MM.1S (cell line): ENCODE results near the gene RASSF3.

ENCODE experiments used
- DNase-seq: peaks from one replicate; pipeline ENCODE4 v3.0.0-alpha.2; 2015
- H2AFZ ChIP-seq: fragments of 300-600 bp; sonication (generic); 2 replicates; pipeline ENCODE4 v1.6.0; 2016; ENCODE audit warnings: antibody characterized with exemption, low read length
- H3F3A ChIP-seq: fragments of 300-600 bp; sonication (generic); 2 replicates; pipeline ENCODE4 v1.6.1; 2016; ENCODE audit warnings: mild to moderate bottlenecking, antibody characterized with exemption, low read length, moderate library complexity, mixed read lengths; ENCODE audit not compliant: insufficient read depth
- H3K27ac ChIP-seq: fragments of 300-600 bp; sonication (generic); 2 replicates; pipeline ENCODE4 v1.5.1; 2016; ENCODE audit warnings: mild to moderate bottlenecking, low read length
- H3K27me3 ChIP-seq: fragments of 300-600 bp; sonication (generic); replicated peaks from 2 replicates; pipeline ENCODE4 v1.6.0; 2016; ENCODE audit warnings: low read length; ENCODE audit not compliant: insufficient read depth
- H3K36me3 ChIP-seq: fragments of 300-600 bp; sonication (generic); replicated peaks from 2 replicates; pipeline ENCODE4 v1.6.1; 2016; ENCODE audit warnings: mild to moderate bottlenecking, low read length, mixed read lengths; ENCODE audit not compliant: insufficient read depth
- H3K4me1 ChIP-seq: fragments of 300-600 bp; sonication (generic); 2 replicates; pipeline ENCODE4 v1.6.1; 2016; ENCODE audit warnings: low read length, mixed read lengths
- H3K4me2 ChIP-seq: fragments of 300-600 bp; sonication (generic); 2 replicates; pipeline ENCODE4 v1.6.0; 2016; ENCODE audit warnings: low read depth, low read length
- H3K4me3 ChIP-seq: fragments of 300-600 bp; sonication (generic); 2 replicates; pipeline ENCODE4 v1.5.1; 2016; ENCODE audit warnings: low read length, mixed read lengths
- H3K79me2 ChIP-seq: fragments of 300-600 bp; sonication (generic); 2 replicates; pipeline ENCODE4 v1.6.1; 2016; ENCODE audit warnings: mixed run types, low read length, mixed read lengths
- H3K9ac ChIP-seq: fragments of 300-600 bp; sonication (generic); 2 replicates; pipeline ENCODE4 v1.6.1; 2016; ENCODE audit warnings: low read length, mixed read lengths
- H3K9me2 ChIP-seq: fragments of 300-600 bp; sonication (generic); replicated peaks from 2 replicates; pipeline ENCODE4 v1.6.1; 2016; ENCODE audit warnings: mild to moderate bottlenecking, low read length, mixed read lengths; ENCODE audit not compliant: insufficient read depth
- H3K9me3 ChIP-seq: fragments of 300-600 bp; sonication (generic); replicated peaks from 2 replicates; pipeline ENCODE4 v1.6.1; 2016; ENCODE audit warnings: mild to moderate bottlenecking, low read length, mixed read lengths; ENCODE audit not compliant: insufficient read depth
- H4K20me1 ChIP-seq: fragments of 300-600 bp; sonication (generic); 2 replicates; pipeline ENCODE4 v1.6.1; 2016; ENCODE audit warnings: mild to moderate bottlenecking, low read length, moderate library complexity, mixed read lengths; ENCODE audit not compliant: insufficient read depth
- CTCF ChIP-seq: fragments of 300-600 bp; sonication (generic); IDR thresholded peaks from 2 replicates; pipeline ENCODE4 v1.5.1; 2016; ENCODE audit warnings: antibody characterized with exemption, low read length, mixed read lengths
- EZH2 ChIP-seq: fragments of 300-600 bp; sonication (generic); optimal IDR thresholded peaks from 2 replicates; pipeline ENCODE3; 2017; ENCODE audit warnings: low read depth, mild to moderate bottlenecking, antibody characterized with exemption, low read length, mixed read lengths
- EZH2phosphoT487 ChIP-seq: fragments of 300-600 bp; sonication (generic); IDR thresholded peaks from 2 replicates; pipeline ENCODE4 v1.6.1; 2018; ENCODE audit warnings: antibody characterized with exemption, low read length

The RASSF3 gene

GRCh38 chr12:64675795-64676194 is 65.5 kb downstream of the RASSF3 start:
- Histone ChIP-seq H3K9me3 (no peaks in the 10 kb centered on the region), H2AFZ (no peak overlapping the region), H3K9ac (no peak overlapping the region), H3K4me2 (no peak overlapping the region), H3K27ac (no peak overlapping the region), H3K79me2 (peaks cover 72% of the 10 kb centered on the region), H4K20me1 (no peaks in the 10 kb centered on the region), H3K4me1 (peaks cover 13% of the 10 kb centered on the region; the same call in 1 of the 2 replicates), H3K36me3 (no peaks in the 10 kb centered on the region), H3K27me3 (no peaks in the 10 kb centered on the region), H3K9me2 (no peaks in the 10 kb centered on the region), H3F3A (no peaks in the 10 kb centered on the region), H3K4me3 (no peak overlapping the region)
- no peak for DNase-seq
- no peak for TF ChIP-seq EZH2
- no peak for TF ChIP-seq CTCF
- TF ChIP-seq EZH2phosphoT487: no peak

DNA sequence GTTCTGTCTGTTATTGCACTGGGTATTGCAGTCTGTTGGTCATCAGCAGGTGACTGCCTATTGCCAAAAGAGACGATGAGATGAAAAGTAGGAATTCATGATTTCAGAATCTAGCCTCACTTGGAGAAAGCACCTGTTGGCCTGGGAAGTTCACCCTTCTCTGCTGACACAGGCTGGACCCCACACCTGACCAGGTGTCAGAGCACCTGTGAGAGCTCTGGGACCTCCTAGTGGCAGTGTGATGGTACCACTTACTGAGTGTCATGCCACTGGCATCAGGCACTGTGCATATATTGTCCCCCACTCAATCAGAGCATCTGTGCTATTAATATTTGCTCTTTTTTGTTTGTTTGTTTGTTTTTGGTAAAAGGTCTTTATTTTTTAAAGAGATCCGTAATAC is 68.0 kb downstream of the RASSF3 start:
- H3F3A ChIP-seq: no peaks in the 10 kb centered on the region
- no peaks in the 10 kb centered on the region for H3K9me2 ChIP-seq
- H3K27me3 ChIP-seq: no peaks in the 10 kb centered on the region
- H2AFZ ChIP-seq: no peak overlapping the region
- H4K20me1 ChIP-seq: no peaks in the 10 kb centered on the region
- no peaks in the 10 kb centered on the region for H3K36me3 ChIP-seq
- H3K79me2 ChIP-seq: peaks cover 68% of the 10 kb centered on the region
- peaks cover 8% of the 10 kb centered on the region; the same call in 1 of the 2 replicates for H3K4me1 ChIP-seq
- TF ChIP-seq CTCF (peak; percentile 51), EZH2 (no peak)
- DNase-seq: peak; percentile 48
- no peak overlapping the region for H3K4me3 ChIP-seq
- no peak overlapping the region for H3K4me2 ChIP-seq
- no peak overlapping the region for H3K9ac ChIP-seq
- H3K9me3 ChIP-seq: no peaks in the 10 kb centered on the region
- H3K27ac ChIP-seq: no peak overlapping the region

DNA sequence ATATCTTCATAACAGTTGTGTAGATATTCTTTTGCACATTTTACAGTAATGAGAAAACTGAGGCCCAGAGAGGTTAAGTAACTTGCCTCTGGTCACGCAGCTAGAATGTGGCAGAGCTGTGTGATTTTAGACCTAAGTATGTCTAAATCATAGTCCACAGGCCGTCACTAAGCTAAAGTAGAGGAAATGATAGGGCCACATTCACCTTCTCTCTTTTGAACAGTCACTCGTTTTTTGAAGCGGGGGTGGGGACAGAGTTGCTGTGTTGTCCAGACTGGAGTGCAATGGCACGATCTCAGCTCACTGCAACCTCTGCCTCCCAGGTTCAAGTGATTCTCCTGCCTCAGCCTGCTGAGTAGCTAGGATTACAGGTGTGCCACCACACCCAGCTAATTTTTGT is 68.5 kb downstream of the RASSF3 start:
- Histone ChIP-seq H3K4me2 (no peak overlapping the region), H3K4me1 (peaks cover 8% of the 10 kb centered on the region; the same call in 1 of the 2 replicates), H3K9me2 (no peaks in the 10 kb centered on the region), H3K9me3 (no peaks in the 10 kb centered on the region), H3K4me3 (no peak overlapping the region), H3K27me3 (no peaks in the 10 kb centered on the region), H3K9ac (no peak overlapping the region), H2AFZ (no peak overlapping the region), H3K79me2 (peaks cover 68% of the 10 kb centered on the region), H3F3A (no peaks in the 10 kb centered on the region), H3K27ac (no peak overlapping the region), H4K20me1 (no peaks in the 10 kb centered on the region), H3K36me3 (no peaks in the 10 kb centered on the region)
- no peak for DNase-seq
- TF ChIP-seq CTCF (no peak), EZH2 (no peak), EZH2phosphoT487 (no peak)
